Right ventricle myocardium superior (tissue), 1 donor: ENCODE results near the gene TP53BP2. TPM values are rescaled to one million over a fixed set of nuclear protein-coding genes. Genes with fewer than 3 reads are reported as not detected.
"Not testable (repeated sequence)": the region's sequence is repeated elsewhere in the genome, so short reads cannot be mapped to it uniquely, and the experiment has no call there.

Experiments
- ATAC-seq: fragments of 200-7000 bp; cut with Tn5 transposase; one replicate; pipeline ENCODE4 v1.9.1; 2020; ENCODE audit warnings: mild to moderate bottlenecking; ENCODE audit not compliant: poor library complexity
- DNase-seq: peaks from one replicate; pipeline ENCODE4 v3.0.0-alpha.2; 2020
- intact Hi-C: fragments of 100-400 bp; cut with DNase I; formaldehyde crosslinking; loops from one replicate; pipeline ENCODE4 v1.11.2; 2022
- total RNA-seq: library from RNA; stranded (reverse); fragmentation: NEBNext Ultra II Directional; extraction: Animal tissue kit (Norgen Biotek cat#: 25700); gene quantifications from one replicate; pipeline ENCODE4 v1.2.1, GENCODE V29; 2021
- donor health status: DM: no; HTN: yes; CAD: no; lungs with severe emphysema.

TP53BP2 gene
- total RNA-seq, 1 donor from 2014 or later, result 16.1 TPM

DNA sequence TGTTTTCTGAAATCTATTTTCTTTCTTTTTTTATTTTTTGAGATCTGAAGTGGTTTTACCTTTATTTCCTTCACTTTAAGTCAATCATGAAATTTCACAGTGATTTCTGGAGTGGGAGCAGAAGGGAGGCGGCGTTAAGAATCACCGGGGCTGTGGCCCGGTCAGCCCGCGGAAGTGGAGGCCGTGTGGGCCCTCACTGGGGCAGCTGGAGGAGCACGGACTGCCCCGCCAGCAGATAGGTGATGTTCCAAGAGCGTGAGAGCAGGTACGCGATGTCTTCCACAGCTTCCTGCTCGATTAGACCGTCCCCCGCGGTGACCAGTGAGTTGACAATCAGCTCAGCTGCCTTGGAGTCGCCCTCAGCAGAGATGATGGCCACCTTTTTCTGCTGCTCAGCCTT is 10.6 kb upstream of the TP53BP2 start:
- DNase-seq, result no peak
- intact Hi-C loops, result no loop called here
- no peak for ATAC-seq

DNA sequence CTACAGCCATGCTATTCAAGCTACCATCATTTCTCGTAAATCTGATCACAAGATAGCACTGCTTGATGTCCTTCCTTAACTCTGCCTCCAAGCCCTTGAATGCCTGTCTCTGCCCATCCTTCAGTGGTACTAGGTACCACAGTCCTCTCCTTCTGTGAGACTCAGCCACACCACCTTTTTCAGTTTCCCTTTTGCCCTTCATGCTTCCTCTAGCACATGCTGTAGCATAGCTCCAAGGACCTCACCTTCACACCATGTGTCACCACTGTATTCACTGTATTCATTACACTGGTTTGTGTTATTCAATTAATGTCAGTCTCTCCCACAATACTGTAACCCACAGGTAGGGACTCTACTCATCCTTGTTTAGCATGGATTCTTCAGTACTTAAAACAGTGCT is 8.0 kb upstream of the TP53BP2 start:
- no peak for ATAC-seq
- intact Hi-C loops, result no loop called here
- no peak for DNase-seq

DNA sequence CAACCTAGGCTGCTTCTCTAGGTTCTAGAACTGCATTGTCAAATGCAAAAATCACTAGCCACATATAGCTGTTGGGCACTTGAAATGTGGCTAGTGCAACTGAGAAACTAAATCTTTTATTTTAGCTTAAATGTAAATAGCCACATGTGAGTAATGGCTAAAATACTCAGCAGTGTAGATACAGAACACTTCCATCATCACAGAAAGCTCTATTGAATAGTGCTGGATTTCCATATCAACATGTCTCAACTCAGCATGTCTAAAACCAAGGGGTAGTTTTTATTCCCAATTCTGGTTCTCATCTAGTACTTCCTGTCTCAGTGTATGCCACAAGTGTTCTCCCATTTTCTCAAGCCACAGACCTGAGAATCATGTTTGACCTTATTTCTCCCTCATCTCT is 7.5 kb upstream of the TP53BP2 start:
- no peak for DNase-seq

DNA sequence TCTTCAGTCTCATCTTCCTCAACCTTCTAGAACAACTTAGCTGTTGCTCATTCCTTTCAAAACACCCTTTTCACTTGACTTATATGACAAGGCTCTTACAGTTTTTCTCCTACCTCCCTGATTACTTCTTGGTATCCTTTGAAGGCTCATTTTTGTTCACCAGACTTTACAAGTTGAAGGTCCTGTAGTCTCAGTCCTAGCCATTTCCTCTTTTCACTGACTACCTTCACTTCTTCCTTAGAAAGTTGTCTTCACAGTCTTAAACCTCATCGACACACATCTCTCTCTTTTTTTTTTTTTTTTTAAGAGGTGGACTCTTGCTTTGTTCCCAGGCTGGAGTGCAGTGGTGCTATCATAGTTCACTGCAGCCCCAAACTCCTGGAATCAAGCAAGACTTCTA is 6.6 kb upstream of the TP53BP2 start:
- no peak for DNase-seq
- ATAC-seq, result no peak
- intact Hi-C loops, result no loop called here

More for the DNA sequence above, 7.5 kb upstream of the TP53BP2 start:
- ATAC-seq, result no peak
- intact Hi-C loops, result no loop called here

DNA sequence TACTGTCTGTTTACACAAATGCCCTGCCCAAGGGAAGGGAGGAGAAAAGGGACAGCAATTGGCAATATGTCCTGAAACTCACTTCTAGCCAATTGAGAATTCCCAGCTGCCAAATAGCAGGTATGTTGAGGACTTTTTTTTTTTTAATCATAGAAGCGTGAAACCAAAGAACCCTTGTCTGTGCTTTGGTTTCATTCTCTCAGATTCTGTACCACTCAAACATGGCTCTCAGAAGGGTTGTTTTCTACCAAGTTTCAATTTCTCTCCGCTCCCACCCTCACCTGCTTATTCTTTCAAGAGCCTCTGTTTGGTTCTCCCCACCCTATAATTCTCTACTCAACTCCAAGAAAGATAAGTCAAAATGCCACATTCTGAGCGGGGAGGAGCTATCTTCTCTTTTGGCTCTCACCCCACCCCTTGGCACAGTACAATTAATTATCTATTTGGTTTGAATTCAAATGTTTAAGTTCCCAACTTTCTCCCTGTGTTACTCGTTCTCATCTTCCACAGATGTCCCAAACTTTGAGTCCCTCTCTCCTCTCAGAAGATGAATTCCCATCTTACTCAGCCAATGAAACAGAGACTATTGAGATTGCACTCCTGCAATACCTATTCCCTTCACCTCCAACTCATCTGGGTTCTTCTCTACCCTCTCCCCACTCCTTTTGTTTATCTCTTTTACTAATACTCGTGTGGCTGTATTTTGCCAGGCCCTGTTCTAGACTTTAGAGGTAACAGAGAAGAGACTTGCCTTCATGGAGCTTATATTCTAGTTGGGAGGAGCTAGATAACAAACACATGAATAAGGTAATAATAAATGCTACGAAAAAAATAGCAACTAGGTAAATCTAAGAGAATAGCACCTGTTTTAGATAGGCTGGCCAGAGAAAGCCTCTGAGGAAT is 3.9 kb upstream of the TP53BP2 start:
- intact Hi-C loops, result no loop called here
- DNase-seq (no peak), ATAC-seq (no peak)

DNA sequence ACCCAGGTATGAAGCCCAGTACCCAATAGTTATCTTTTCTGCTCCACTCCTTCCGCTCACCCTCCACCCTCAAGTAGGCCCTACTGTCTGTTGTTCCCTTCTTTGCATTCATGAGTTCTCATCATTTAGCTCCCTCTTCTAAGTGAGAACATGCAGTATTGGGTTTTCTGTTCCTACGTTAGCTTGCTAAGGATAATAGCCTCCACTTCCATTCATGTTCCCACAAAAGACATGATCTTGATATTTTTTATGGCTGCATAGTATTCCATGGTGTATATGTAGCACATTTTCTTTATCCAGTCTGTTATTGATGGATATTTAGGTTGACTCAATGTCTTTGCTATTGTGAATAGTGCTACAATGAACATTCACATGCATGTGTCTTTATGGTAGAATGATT is 2.8 kb upstream of the TP53BP2 start:
- ATAC-seq (no peak), DNase-seq (no peak)
- intact Hi-C loops, result no loop called here

DNA sequence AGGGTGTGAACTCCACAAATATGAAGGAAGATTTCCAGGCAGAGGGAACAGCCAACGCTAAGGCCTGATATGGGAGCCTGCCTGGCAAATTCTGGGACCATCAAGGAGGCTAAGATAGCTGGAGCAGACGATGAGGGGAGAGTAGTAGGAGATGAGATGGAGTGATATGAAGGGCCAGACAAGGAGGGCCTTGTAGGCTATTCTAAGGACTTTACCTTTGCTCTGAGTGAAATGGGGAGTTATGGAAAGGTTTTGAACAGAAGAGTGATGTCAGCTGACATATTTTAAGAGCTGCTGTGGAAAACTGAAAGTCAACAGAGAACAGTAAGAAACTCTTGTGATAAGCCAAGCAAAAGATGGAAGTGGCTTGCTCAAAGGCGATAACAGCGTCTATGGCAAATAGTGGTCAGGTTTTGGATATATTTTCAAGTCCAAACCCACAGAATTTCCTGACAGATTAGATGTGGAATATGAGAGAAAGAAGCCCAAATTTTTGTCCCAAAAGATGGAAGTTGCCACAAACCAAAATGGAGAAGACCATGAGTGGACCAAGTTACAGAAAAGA is 2.1 kb upstream of the TP53BP2 start:
- intact Hi-C loops, result no loop called here

DNA sequence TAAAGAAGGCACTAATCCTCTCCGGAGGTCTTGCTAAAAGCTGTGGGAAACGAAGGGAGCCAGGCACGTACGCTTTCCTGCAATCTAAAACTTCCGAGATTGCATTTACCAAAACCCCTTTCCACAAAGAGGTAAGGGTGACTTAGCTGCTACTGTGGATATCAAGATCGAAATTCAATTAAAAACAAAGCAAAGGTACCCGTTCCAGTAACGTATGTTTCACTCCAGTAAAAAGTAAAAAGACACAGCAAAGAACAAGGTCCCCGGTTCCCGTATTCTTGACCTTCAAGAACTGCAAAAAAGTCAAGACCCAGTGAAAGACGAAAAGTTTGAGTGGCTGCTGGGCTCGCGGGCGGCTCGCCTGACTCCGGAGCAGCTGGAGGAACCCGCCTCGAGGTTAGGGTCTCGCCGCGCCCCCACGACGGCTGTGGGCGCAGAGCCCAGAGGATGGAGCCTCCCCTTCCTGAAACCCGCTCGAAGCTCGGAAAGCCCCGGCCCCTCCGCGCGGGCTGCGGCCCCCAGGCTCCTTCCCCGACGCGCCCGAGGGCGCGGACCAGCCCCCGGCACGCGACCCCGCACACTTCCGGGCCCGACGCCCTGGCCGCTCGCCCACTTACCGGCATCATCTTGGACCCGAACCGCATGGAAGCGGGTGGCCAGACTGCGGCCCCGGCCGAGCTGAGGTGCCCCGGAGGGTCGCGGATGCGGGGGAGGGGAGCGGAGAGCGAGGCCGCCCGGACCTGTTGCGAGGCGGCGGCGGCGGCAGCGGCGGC is 524 bp downstream of the TP53BP2 start:
- ATAC-seq, result peak; percentile 21
- intact Hi-C loops, result no loop called here
- peak; percentile 76 for DNase-seq

More for the DNA sequence above, 2.1 kb upstream of the TP53BP2 start:
- DNase-seq (no peak), ATAC-seq (no peak)

DNA sequence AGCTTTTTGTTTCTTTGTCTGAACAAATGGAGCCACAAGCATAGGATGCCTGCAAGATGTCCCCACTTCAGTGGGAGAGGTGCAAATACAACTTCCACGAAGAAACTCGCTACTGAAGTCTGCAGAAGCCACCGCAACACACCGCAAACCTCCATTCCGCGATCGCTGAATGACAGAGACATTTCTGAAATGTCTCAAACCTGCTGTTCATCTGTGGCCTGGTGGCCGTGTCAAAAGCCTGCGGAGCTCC is 1.0 kb downstream of the TP53BP2 start:
- DNase-seq, result no peak

DNA sequence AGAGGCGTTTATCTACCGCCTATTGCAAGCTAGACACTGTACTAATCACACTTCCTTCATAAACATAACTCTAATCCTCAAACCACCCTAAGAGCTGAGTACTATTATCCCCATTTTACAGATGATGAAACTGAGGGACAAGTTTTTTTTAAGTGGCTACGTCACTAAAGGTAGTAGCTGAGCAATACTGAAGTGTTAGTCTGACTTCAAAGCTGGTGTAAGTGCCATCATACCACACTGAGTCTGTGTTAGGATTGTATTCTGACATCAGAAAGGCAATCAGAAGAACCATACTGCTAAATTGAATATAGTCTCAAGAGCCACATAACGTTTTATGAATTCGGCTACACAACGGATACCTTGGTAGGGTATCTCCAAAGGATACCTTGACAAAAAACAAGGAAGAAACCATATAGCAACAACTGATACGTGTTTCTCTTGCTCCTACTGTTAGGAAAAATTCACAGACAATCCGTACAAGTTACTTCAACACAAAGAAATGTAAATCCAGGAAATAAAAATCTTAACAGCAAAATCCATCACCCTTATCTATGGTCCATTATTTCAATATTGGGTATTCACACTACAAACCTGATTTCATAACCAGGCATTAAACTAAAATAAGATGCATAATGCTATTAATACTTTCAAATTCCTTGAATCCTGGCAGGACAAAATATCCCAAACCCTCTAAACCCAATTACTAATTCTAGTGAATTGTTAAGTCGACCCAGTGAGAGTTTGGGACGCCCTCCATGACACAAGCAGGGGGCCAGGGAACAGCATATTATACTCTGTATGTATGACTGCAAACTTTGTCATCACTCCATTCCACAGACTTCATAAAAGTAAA is 1.6 kb downstream of the TP53BP2 start:
- ATAC-seq, result no peak
- DNase-seq, result no peak
- intact Hi-C loops, result no loop called here

More for the DNA sequence above, 1.0 kb downstream of the TP53BP2 start:
- intact Hi-C loops, result no loop called here
- no peak for ATAC-seq

DNA sequence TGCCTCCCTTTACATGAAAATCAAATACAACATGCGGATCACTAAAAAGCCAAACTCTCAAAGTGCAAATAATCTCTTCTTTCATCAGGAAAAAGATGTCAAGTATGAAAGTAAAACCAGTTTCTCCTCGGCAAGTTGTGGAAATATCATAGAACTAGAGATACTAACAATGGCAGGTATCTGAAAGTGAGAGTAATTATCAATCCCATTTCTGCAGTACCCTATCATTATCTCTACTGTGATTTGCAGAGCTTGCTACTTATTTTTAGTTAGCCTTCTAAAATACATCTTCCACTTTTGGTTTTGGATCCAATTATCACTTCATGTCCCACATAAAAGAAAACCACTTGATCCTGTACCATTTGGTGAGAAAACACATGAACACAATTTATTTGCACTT is 3.0 kb downstream of the TP53BP2 start:
- no peak for ATAC-seq
- DNase-seq, result no peak
- intact Hi-C loops, result no loop called here

DNA sequence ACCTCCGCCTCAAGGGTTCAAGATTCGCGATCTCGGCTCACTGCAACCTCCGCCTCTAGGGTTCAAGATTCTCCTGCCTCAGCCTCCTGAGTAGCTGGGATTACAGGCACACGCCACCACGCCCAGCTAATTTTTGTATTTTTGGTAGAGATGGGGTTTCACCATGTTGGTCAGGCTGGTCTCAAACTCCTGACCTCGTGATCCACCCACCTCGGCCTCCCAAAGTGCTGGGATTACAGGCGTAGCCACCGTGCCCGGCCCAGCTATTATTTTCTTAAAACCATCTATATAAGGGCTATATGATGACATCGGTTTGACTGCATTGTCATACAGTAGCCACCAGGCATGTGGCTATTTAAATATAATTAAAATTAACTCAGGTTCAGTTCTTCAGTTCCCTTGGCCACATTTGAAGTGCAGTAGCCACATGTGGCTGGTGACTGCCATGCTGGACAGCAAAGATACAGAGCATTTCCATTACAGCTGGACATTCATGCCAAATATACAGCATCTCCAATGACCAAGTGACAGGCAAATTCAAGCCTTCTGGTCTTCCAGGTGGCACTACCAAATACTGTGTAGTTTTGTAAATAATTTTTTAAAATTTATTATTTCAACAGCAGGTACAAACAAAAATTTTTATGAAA is 3.6 kb downstream of the TP53BP2 start:
- intact Hi-C loops, DNase-seq, ATAC-seq: not testable (repeated sequence)

DNA sequence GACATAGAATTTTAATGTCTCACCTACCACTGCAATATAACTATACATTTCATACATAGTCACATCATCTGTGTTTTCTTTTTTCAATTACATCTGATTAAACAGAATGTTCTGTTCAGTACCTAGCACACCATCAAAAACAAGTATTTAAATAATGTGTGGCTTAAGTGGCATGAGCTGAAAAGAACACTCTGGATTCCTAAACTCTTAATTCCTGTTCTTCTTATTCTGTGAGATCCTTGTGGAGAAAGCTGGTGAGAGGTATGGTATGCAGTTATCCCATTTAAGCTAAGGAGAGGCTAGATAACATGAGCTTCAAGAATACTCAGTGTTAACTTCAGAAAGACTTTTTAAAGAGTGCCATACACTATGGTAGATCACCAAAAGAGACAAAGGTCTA is 5.5 kb downstream of the TP53BP2 start:
- ATAC-seq (no peak), DNase-seq (no peak)
- intact Hi-C loops, result no loop called here

DNA sequence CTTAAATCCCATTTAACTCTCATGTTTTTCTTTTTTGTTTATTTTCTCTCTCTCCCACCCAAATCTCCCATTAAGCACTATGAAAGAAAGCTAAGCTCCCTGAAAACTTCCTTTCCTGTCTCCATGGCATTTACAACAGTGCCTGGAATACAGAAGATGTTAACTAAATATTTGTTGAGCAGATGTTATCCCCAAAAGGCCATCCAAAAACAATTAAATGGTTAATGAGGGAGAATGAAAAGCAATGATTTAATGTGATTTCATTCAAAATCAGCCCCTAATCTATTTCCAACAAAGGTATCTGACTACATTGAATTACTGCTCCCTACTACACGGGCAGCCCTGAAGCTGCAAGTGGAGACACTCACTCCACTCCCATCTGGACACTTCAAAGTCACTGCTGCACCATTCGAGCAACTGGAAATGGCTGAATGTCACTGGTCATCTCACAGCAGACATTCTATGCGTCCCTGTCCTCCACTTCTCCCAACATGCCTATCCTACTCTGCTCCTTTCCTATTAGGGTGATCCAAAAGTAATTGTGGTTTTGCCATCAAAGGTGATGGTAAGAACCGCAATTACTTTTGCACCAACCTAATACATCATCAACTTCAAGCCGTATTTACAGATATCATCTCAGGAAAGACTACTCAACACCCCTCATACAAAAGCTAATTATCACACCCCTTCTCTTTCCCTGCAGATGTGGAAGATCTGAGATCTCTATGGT is 7.5 kb downstream of the TP53BP2 start:
- no peak for DNase-seq

DNA sequence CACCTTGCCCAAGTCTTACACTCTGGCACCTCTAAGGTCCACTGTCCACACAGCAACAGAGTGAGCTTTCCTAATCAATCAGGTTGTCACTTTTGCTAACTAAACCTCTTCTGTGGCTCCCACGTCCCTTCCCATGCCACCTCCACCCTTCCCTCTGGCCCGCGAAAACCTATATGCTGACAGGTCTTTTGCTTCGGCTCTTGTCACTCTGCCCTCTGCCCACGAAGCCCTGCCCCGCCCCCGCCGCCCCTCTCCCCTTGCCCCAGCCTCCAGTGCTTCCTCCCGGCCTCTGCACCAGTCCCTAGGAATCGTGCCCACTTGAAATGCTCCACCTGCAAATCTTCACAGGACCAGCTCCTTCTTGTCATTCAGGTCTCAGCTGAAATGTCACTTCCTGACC is 8.1 kb downstream of the TP53BP2 start:
- intact Hi-C loops, result no loop called here
- no peak for DNase-seq
- ATAC-seq, result no peak

More for the DNA sequence above, 7.5 kb downstream of the TP53BP2 start:
- no peak for ATAC-seq
- intact Hi-C loops, result no loop called here

DNA sequence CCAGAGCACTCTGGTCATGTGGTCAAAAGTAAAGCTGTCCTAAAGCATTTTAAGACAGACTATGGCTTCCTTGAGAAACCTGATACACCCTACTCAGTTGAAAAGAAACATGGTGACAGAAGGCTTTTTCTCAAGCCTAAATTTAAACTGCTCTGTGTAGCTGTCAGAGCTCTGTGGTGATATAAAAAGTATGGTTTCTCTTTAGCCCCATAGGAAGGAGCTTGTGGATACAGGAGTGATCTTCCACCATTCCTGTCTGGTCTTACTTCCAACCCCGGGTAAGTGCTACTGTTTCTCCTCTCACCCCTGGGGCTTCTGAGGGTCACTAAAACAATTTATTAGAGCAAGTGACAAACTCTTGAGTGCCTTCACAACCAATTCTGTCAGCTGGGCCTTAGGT is 8.5 kb downstream of the TP53BP2 start:
- DNase-seq (no peak), ATAC-seq (peak; percentile 46)
- intact Hi-C loops, result no loop called here

DNA sequence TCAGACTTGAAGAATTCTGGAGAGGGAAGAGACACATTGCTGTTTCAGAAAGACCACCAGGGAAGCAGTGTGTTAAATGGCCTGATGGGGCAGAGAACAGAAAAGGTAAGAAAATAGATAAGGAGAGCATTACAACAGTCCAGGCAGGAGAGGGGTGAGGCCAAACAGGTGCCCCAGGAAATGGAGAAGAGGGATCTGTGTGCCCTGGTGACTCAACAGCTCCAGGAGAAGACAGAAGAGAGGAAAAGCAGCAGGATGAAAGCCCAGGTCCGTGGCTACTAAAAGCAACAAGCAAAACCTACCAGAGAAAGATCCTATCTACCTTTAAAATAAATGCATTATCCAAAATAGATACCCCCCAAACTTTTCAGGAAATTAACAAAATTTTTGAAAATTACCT is 9.2 kb downstream of the TP53BP2 start:
- intact Hi-C loops, result no loop called here
- ATAC-seq (no peak), DNase-seq (no peak)

DNA sequence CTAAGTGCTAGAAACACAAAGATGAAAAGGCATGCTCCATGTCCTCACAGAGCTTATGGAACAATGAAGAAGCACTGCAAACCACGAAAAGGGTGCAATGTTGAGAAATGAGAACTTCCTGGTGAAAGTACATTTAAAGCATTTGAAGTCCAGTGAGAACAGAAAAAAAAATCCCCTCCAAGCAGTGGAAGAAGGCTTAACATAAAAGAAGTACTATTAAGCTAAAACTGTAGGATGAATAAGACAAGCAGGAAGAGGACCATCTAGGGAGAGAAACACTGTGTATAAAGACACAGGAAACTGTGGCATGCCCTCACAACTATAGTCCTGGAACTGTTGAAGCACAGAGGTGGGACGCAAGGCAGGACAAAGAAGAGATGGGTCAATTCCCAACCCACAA is 10.0 kb downstream of the TP53BP2 start:
- DNase-seq (no peak), ATAC-seq (no peak)
- intact Hi-C loops, result no loop called here
